Fibroblast of skin of abdomen (primary cell): ENCODE data around the gene NOS2. TPM values are rescaled to one million over a fixed set of nuclear protein-coding genes. Genes with fewer than 3 reads are reported as not detected.
"Not testable (repeated sequence)": the region's sequence is repeated elsewhere in the genome, so short reads cannot be mapped to it uniquely, and the experiment has no call there.

Experiments used
- DNase-seq: peaks from one replicate; pipeline ENCODE4 v3.0.0-alpha.2; 2013
- polyA plus RNA-seq, 2 experiments: library from polyadenylated mRNA; unstranded; fragments of 120-200 nt; gene quantifications; one replicate each; pipeline ENCODE4 v1.2.1, GENCODE V29; 2013; ENCODE audit not compliant: insufficient read length in 2 of 2

NOS2 gene
- not detected for polyA plus RNA-seq (2013, experiment 1 of 2; ENCODE audit: insufficient read length)
- 0.04 TPM for polyA plus RNA-seq (2013, experiment 2 of 2; ENCODE audit: insufficient read length)

GRCh38 chr17:27800522-27800921 lies at the start of gene NOS2:
TSS of gene NOS2 (minus strand) at chr17:27800529. CDS start at chr17:27798809, 1,720 bp downstream.
- no peak for DNase-seq

- DNase-seq: no peak
Measured at GRCh38 chr17:27849474-27850185, 49.3 kb upstream of the NOS2 start.

GRCh38 chr17:27848931-27849330 lies 48.6 kb upstream of the NOS2 start:
- DNase-seq: no peak

- DNase-seq: not testable (repeated sequence)
Measured at GRCh38 chr17:27846808-27847307, 46.5 kb upstream of the NOS2 start.

- no peak for DNase-seq
Measured at GRCh38 chr17:27846042-27846655, 45.8 kb upstream of the NOS2 start.

GRCh38 chr17:27845264-27846041 lies 45.1 kb upstream of the NOS2 start:
- no peak for DNase-seq

- no peak for DNase-seq
Measured at GRCh38 chr17:27840688-27841087, 40.4 kb upstream of the NOS2 start.

- not testable (repeated sequence) for DNase-seq
Measured at GRCh38 chr17:27840406-27840678, 40.0 kb upstream of the NOS2 start.

GRCh38 chr17:27839571-27840405 lies 39.5 kb upstream of the NOS2 start:
- DNase-seq: not testable (repeated sequence)

GRCh38 chr17:27838607-27839006 lies 38.3 kb upstream of the NOS2 start:
- DNase-seq: not testable (repeated sequence)

- DNase-seq: not testable (repeated sequence)
Measured at GRCh38 chr17:27837769-27838168, 37.4 kb upstream of the NOS2 start.

GRCh38 chr17:27836651-27837050 lies 36.3 kb upstream of the NOS2 start:
- DNase-seq: no peak

GRCh38 chr17:27834571-27834970 lies 34.2 kb upstream of the NOS2 start:
- no peak for DNase-seq

GRCh38 chr17:27832831-27833230 lies 32.5 kb upstream of the NOS2 start:
- DNase-seq: no peak

GRCh38 chr17:27829888-27830287 lies 29.6 kb upstream of the NOS2 start:
- DNase-seq: not testable (repeated sequence)

GRCh38 chr17:27829143-27829711 lies 28.9 kb upstream of the NOS2 start:
- not testable (repeated sequence) for DNase-seq

GRCh38 chr17:27825459-27825858 lies 25.1 kb upstream of the NOS2 start:
- DNase-seq: no peak

- no peak for DNase-seq
Measured at GRCh38 chr17:27824745-27825144, 24.4 kb upstream of the NOS2 start.

- DNase-seq: no peak
Measured at GRCh38 chr17:27824176-27824715, 23.9 kb upstream of the NOS2 start.

GRCh38 chr17:27822108-27822507 lies 21.8 kb upstream of the NOS2 start:
- DNase-seq: not testable (repeated sequence)

- DNase-seq: no peak
Measured at GRCh38 chr17:27821318-27821717, 21.0 kb upstream of the NOS2 start.

- DNase-seq: no peak
Measured at GRCh38 chr17:27819145-27819544, 18.8 kb upstream of the NOS2 start.
